ENCODE measurements around the gene FBXO48.
"Not testable (repeated sequence)": the region's sequence is repeated elsewhere in the genome, so short reads cannot be mapped to it uniquely, and the experiment has no call there.

Gene FBXO48

DNA sequence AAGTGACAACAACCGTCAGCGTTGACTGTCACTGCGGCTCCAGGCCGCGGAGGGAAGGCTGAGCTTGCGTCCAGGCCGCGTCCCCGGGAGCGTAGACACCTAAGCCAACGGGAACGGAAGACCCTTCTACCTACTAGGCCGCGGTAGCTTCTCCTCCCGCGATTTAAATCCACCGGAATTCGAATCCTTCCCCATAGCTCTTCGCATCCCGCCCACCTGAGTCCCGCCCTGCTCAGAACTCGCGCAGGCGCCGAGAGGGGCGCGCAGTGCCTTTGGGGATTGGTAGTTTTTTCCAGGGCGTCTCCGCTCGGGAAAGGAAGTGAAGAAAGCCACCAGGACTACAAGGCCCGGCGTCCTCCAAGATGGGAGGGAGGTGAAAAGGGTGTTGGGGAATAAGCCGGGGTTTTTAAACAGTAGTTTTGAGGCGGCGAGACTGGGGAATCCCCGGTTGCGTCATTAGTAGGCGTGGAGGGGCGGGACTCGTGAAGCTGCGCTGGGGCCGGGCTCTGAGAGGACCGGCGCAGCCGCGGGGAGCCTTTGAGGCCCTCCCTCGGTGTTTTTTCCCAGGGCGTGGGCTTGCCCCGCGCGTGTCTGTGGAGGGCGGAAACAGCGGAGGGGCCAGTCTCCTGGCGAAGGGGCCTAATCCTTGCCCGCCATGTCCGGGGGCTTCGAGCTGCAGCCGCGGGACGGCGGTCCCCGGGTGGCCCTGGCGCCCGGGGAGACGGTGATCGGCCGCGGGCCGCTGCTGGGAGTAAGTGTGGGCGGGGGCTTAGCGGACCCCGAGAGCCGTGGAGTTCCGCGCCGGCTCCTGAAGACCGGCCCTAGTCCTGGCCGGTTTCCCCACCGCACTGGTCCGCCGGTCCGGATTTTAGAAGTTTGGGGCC is at the start of gene FBXO48, which contains the start of gene APLF:
FBXO48 (minus strand) TSS at position 218 of the 884 bp plus-strand sequence. CDS start 2,149 bp downstream, outside the sequence.
APLF (plus strand) TSS at position 509 of the 884 bp plus-strand sequence; CDS start at position 656, 147 bp downstream.
- peak; percentile 100 for DNase-seq

DNA sequence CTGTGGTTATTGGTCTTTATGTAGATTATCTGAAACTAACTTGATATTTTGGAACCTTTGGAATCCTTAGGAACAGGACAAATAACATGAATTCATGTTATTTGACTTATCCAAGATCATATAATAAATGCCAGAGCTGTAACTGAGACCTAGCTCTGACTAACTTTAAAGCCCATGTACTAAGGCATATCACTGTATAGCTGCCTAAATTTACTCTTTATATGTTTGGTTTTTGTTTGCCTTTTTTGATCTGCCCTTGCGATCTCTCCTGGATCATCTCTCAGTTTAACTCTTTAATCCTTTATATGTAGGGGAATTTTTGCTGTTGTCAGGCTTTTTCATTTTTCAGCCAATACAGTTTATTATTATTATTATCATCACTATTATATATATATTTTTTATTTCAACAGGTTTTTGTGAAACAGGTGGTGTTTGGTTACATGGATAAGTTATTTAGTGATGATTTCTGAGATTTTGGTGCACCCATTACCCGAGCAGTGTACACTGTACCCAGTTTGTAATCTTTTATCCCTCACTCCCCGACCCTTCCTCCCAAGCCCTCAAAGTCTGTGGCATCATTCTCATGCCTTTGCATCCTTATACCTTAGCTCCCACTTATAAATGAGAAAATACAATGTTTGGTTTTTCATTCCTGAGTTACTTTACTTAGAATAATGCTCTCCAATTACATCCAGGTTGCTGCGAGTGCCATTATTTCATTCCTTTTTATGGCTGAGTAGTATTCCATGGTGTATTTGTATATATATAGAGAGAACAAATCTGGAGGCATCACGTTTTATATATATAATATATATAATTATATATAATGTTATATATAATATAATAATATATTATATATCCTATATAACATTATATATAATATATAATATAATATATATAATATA is 49.2 kb upstream of the FBXO48 start:
- DNase-seq = no peak

- no peak for DNase-seq
Measured at GRCh38 chr2:68514316-68514929, 47.3 kb upstream of the FBXO48 start.

DNA sequence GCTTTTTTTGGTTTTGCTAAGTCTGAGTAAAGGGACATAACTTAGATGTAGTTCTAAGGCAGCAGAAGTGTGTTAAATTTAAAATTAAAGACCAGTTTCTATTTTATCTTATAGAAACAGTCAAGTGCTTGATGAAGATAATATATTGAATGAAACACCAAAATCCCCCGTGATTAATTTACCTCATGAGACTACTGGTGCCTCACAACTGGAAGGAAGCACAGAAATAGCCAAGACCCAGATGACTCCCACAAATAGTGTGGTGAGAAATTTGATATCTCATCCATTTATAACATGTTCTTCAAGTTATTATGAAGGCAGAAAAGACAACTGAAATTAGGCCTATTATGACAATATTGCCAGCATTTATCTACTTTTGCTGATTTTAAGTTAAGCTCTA is 45.9 kb upstream of the FBXO48 start:
- no peak for DNase-seq

DNA sequence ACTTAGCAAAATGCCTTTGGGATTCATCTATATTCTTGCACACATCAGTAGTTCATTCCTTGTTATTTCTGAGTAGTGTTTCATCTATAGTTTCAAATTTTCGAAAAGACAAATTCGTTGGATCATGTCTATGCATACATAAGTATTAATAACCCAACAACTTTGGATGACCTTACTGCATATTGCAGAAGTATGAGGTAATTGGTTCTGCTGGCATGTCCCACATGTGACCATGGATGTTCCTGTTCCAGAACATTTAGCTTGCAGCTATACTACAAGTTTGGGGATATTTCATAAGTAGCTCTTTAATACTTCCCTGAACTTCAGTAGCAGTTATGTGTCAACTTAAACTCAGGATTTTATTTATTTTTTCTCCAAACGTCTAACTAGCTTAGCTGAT is 45.2 kb upstream of the FBXO48 start:
- DNase-seq = no peak

GRCh38 chr2:68506170-68506569 is 39.1 kb upstream of the FBXO48 start:
- DNase-seq = no peak

- DNase-seq = no peak
Measured at GRCh38 chr2:68505603-68506159, 38.6 kb upstream of the FBXO48 start.

DNA sequence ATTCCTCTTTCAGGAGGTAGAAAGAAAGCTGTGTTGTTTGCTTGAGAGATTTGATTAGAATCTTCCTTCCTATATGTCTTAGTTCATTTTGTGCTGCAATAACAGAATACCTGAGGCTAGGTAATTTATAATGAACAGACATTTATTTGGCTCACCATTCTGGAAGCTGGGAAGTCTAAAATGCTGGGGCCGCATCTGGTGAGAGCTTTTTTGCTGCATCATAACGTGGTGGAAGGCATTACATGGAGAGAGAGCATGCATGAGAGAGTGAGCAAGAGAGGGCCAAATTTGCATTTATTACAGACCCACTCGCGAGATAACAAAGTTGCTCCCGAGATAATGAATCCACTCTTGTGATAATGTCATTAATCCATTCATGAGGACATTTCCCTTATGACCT is 34.7 kb upstream of the FBXO48 start:
- no peak for DNase-seq

- DNase-seq = no peak
Measured at GRCh38 chr2:68500649-68501048, 33.6 kb upstream of the FBXO48 start.

- no peak for DNase-seq
Measured at GRCh38 chr2:68499133-68499532, 32.0 kb upstream of the FBXO48 start.

GRCh38 chr2:68491582-68491981 is 24.5 kb upstream of the FBXO48 start:
- no peak for DNase-seq

GRCh38 chr2:68489282-68489681 is 22.2 kb upstream of the FBXO48 start:
- DNase-seq = no peak

DNA sequence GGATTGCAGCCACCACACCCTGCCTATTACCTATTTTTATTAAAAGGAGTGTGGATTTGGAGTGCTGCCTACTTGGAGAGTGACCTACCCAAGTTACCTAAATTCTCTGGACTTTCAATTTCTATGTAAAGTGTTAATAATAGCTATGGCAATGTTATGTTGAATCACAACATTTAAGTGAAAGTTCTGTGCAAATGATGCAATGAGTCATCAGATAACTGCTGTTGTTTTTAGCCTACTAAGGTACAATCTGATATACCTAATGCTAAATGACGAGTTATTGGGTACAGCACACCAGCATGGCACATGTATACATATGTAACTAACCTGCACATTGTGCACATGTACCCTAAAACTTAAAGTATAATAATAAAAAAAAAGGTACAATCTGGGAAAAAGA is 21.5 kb upstream of the FBXO48 start:
- not testable (repeated sequence) for DNase-seq

DNA sequence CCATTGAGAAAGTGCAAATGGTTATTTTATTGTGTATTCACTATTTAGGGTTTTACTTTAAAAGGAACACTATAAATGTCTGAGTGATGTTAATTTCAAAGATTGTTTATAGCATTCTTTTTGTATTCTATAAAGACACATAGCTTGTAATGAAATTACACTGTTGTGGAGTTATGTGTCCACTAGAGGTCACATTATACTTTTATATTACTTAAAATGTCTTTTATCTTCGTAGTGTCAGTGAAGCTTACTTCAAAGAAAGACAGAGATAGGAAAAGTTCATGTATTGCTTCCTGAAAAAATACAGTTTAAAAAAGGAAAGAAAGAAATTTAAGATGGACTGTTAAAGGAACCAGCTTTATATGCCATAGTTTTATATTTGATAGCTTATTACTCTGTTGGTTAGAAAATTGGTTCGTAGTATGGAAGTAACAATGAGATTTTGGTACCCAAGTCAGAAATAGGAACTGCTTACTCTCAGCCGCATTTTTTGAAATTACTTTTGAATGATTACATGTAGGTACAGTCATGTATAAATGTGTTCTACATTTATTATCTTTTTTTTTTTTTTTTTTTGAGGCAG is 20.8 kb upstream of the FBXO48 start:
- peak; percentile 34 for DNase-seq

GRCh38 chr2:68483011-68483410 is 15.9 kb upstream of the FBXO48 start:
- DNase-seq = no peak

DNA sequence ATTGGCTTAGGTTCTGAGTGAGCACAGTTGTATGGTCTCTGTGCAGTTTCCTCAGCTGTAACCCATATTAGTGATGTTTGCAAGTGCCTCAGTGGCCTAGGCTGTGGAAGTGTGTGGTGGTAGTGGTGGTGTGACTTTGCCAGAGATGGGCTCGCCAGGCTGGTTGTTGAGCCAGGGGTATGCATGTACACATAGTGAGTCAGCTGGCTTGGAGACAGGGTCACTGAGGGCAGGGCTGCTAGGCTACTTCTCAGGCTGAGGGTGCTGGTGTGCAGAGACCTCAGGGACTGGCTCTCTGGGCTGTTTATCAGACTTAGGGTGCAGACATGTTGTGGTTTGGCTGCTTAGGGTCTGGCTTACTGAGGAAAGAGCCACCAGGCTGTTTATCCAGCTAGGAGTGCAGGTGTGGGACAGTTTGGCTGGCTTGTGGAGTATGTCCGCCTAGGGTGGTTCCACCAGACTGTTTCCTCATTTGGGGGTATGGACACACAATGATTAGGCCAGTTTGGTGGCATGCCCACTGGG is 15.3 kb upstream of the FBXO48 start:
- DNase-seq = no peak

- DNase-seq = no peak
Measured at GRCh38 chr2:68478688-68479087, 11.6 kb upstream of the FBXO48 start.

DNA sequence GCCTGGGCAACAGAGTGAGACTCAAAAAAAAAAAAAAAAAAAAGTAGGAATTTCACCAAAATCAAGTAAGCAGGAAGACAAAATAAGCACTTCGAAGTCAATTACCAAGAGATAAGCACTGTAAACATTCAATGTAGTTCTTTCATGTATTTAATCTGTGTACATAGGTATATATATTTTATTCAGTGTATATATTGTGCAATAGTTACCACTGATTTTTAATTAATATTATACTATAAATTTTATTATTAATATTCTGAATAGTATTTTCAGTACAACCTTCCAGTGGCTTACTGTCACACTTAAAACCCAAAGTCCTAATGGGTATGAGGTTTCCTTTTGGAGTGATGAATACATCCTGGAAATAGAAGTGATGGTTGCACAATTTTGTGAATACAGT is 9.4 kb upstream of the FBXO48 start:
- DNase-seq = no peak

DNA sequence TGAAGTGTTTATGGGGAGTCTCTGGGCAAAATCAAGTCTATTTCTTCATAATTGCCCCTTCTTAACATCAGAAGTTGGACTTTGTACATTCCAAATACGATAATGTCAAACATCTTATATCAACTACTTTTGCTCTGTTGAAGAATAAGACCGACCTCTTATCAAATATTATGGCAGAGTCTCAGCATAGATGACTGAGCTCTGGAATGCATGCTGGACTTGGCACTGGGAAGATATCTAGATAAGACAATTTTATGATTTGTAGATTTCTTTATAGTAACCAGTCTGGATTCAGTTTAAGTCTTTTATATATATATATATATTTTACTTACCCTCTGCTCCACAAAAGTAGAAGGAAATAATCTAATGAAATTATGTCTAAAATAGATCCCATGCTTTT is 8.5 kb upstream of the FBXO48 start:
- DNase-seq = no peak

DNA sequence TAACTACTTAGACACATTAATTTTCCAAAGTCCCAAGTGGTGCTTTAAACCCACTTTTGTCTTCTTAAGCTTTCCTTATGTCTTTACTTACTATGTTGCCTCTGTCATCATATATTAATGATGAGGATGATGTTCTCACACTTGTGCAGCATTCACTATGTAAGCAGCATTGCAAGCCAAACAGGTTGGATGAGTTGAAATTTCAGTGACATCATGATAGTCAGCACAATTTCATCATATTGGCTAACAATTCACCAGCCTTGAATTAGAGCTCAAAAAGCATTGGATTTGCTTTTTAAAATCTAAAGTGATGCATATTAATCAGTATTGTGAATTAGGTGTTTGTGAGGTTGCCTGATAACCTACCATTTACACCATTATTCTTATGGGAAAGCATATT is 8.0 kb upstream of the FBXO48 start:
- DNase-seq = no peak

GRCh38 chr2:68472796-68473414 is 5.8 kb upstream of the FBXO48 start:
- DNase-seq = no peak

GRCh38 chr2:68471385-68471784 is 4.3 kb upstream of the FBXO48 start:
- no peak for DNase-seq
